ENCODE results near the gene TDP1.

Gene TDP1

DNA sequence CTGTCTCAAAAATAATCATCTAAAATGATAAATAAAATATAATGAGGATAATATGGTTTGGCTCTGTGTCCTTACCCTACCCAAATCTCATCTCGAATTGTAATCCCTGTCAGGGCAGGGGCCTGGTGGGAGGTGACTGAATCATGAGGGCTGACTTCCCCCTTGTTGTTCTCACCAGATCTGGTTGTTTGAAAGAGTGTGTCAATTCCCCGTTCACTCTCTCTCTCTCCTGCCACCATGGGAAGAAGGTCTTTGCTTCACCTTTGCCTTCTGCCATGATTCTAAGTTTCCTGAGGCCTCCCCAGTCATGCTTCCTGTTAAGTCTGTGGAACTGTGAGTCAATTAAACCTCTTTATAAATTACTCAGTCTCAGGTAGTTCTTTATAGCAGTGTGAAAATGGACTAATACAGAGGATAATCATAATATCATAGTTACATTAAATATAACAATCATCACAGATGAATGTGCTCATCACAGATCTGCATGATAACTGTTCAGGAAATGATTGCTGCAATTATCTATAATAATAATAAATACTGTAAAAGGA lies 13.8 kb upstream of the TDP1 start:
- no peak for DNase-seq (ENCODE audit: low read depth)

- no peak for DNase-seq (ENCODE audit: low read depth)
Observed at GRCh38 chr14:89947344-89947743, 8.4 kb upstream of the TDP1 start.

- no peak for DNase-seq (ENCODE audit: low read depth)
Observed at GRCh38 chr14:89952576-89952975, 3.2 kb upstream of the TDP1 start.

GRCh38 chr14:89953602-89954001 lies 2.1 kb upstream of the TDP1 start:
- no peak for DNase-seq (ENCODE audit: low read depth)

GRCh38 chr14:89954070-89955021 lies 1.4 kb upstream of the TDP1 start, which contains the start of gene EFCAB11:
Gene EFCAB11, minus strand, starts transcription at chr14:89954730. Its CDS starts 70 bp downstream, at chr14:89954660.
- peak; percentile 98 for DNase-seq (ENCODE audit: low read depth)

DNA sequence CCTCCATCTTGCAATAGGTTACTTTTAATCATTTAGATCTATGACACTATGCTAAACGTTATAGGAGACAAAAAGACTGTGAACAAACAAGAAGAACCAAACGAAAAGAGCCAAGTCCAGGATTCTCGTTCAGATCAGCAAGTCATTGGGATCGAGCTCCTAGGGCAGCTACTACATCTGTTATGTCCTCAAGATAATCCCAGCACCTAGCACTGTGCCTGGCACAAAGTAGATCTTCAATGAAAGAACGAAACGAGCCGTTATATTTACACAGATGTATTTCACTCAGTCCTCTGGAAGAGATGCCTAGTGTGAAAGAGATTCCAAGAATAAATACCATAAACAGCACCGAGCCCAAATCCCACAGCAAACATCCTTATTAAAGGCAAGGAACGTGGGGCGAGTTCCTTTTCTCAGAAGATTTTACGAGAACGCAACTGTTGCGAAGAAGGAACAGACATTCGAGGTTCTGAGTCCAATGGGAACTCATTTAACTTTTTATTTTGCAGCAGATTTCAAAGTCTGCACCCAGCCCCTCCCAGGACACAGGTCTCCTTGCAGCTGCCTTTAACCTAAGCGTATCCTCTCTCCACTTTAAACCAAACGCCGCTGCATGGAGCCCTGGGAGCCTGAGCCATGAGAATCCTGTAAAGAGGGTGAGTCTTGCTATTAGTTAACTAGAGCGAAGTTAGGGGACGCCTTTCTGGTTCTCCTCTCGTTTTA lies 544 bp upstream of the TDP1 start:
- no peak for DNase-seq (ENCODE audit: low read depth)

- no peak for DNase-seq (ENCODE audit: low read depth)
Observed at GRCh38 chr14:89956661-89957009, 908 bp downstream of the TDP1 start.

DNA sequence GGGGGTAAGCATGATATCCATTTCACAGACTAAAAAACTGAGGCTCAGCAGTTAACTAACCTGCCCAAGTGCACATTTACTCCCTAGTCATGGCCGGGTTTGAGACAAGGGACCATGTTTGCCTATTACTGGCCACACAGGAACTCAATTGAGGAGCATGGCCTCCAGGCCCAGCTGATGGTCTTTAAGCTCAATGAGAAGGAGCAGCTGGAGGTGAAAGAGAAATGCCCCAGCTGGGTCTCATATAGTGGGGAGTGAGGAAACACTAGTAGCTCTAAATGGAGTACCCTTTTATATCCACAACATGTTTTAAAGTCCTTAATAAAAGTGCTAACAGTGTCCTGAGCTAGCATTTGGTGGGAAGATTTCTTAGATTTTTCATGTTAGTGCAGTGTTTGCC lies 1.6 kb downstream of the TDP1 start:
- no peak for DNase-seq (ENCODE audit: low read depth)

DNA sequence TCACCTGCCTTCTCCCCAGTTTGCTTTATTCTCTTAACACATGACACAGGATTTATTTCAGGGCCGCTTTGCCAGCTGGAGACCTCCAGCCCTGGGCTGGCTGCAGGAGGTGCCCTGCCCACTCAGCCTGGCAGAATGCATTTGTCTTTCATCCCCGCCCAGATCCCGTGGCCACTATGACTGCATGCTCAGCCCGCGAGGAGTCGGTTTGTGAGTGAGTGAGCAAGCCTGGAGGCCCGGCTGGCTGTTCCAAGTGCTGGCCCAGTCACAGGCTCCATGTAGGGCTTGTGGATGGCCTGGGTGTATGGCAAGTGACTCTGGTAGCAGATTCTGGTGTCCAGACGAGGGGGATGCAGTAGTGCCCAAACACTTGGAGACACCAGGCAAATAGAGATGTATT lies 2.1 kb downstream of the TDP1 start:
- no peak for DNase-seq (ENCODE audit: low read depth)

- DNase-seq (ENCODE audit: low read depth) = no peak
Observed at GRCh38 chr14:89958966-89959365, 3.2 kb downstream of the TDP1 start.

- no peak for DNase-seq (ENCODE audit: low read depth)
Observed at GRCh38 chr14:89959853-89960445, 4.2 kb downstream of the TDP1 start.

- no peak for DNase-seq (ENCODE audit: low read depth)
Observed at GRCh38 chr14:89960914-89961313, 5.2 kb downstream of the TDP1 start.

GRCh38 chr14:89963288-89963978 lies 7.7 kb downstream of the TDP1 start:
- no peak for DNase-seq (ENCODE audit: low read depth)

GRCh38 chr14:89965839-89966238 lies 10.1 kb downstream of the TDP1 start:
- no peak for DNase-seq (ENCODE audit: low read depth)

DNA sequence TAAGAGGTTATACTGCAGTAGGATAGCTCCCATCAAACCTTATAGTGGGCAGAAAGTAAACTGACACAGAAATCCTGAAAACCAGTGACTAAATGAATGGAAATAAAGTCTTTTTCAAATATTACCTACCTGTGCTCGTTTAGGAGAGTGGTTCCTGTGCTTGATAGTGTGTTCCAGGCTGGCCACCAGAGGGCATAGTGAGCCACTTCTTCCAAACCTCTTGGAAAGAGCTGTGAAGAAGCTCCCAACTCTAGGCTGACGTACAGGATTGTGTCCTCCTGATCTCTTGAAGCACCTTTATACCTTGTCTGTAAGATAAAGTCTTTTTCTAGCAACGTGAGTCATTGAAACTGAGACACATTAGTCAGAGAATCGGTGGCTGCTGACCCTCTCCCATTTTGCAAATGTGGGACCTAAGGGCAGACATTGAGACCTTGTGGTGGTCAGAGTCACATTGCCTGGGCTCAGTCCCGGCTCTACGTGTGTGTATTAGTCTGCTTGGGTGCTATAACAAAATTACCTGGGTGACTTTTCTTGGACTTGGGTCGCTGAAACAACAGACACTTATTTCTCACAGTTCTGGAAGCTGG lies 17.6 kb downstream of the TDP1 start:
- peak; percentile 64 for DNase-seq (ENCODE audit: low read depth)

DNA sequence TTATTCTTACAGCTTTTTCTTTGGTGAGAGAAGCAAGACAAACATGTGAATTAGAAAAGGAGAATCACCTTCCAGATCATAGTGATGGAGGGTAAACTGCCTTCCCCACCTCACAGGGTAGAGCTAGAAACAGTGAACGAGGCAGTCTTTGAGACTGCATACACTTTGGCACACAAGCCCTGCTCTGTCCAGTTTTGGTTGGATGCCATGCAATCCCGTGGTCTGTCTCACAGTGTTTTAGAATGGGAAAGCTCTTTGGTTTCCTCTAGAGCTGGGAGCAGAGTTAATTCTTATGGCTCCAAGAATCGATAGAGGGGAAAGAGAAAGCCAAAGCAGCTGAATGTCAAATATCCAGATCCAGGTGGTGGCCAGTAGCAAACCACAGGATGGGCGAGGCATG lies 21.9 kb downstream of the TDP1 start:
- no peak for DNase-seq (ENCODE audit: low read depth)

DNA sequence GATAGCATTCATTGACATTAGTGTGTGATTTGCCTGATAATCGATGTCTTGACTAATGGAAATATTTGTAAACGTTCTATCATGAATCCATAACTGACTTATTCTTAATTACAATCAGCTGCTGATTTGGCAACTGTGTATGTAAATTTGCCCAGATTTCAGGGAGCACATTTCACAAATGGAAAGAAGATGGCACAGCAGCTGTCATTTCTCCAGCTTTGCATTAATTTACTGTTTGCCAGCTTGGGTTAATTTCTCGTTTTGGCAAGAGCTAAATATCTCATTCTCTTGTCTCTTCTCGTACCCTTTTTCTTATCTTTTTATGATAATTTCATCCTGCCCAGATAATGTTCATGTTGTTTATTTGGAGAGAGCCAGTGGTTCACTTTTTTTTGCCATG lies 22.9 kb downstream of the TDP1 start:
- no peak for DNase-seq (ENCODE audit: low read depth)

DNA sequence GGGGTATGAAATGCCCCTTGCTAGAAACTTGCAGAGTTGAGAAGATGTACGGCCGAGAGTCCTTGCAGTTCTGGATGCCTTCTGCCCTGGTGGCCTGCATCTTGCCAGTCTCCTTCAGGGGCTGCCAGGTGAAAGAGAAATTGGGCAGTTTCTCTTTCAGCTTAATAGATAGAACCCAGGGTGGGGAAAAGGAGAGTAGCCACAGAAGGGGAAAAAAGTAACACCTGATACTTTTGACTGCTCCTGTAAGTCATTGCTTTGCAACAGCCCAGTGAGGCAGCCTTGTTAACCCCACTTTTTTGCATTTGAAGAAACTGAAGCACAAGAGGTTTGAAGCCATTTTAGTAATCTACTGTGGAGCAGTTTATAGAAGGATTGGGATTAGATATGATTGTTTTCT lies 27.6 kb downstream of the TDP1 start:
- DNase-seq (ENCODE audit: low read depth) = no peak

DNA sequence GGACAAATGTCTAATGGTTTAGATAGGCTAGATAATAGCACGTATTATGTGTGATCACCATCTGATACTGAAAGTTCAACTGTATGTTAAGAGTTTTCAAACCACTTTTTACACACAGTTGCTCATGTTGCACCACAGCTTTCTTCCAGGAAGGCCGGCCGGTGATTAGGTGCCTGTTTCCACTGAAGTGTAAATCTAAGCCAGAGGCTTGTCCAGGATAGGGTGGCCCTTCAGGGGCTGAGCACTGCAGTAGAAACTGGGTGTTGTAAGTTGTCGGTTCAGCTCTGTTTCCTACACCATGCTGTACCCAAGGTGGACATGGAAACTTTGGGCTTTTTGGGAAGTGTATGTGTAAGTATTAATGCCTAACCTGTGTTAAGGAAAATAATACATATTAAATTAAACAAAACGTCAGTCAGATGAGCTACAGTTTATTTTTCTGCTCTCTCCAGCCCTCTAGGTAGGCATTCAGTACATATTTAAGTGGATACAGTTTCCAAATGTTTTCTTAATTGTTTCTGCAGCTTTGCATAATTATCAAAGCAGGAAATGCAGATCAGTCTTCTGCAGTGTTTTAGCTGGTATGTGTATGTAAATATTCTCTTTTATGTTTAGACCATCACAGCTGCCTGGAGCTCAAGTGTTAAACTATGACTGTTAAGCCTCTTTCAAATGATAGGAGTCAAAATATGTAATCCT lies 30.9 kb downstream of the TDP1 start:
- no peak for DNase-seq (ENCODE audit: low read depth)

GRCh38 chr14:89987161-89987475 lies 31.4 kb downstream of the TDP1 start:
- DNase-seq (ENCODE audit: low read depth) = no peak

DNA sequence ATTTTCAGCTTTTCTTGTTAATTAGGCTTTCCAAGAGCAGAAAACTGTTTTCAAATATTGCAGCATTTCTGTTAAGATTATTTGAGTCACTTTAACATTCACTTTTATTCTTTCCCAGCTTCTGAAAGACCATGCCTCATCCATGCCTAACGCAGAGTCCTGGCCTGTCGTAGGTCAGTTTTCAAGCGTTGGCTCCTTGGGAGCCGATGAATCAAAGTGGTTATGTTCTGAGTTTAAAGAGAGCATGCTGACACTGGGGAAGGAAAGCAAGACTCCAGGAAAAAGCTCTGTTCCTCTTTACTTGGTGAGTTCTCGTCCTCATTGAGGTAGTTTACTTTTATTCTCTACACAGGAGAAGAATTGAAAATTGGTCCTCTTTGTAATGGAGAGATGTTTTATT lies 33.1 kb downstream of the TDP1 start:
- DNase-seq (ENCODE audit: low read depth) = no peak
